Activated CD8-positive, alpha-beta memory T cell treated with anti-CD3 and anti-CD28 coated beads, Interleukin-2, amount 50 U/mL, for 1 hour (primary cell): ENCODE measurements around the gene H6PD.

Experiments
- DNase-seq: peaks from one replicate; pipeline ENCODE4 v3.0.0-alpha.2; 2020; ENCODE audit errors: extremely low read depth

The H6PD gene

DNA sequence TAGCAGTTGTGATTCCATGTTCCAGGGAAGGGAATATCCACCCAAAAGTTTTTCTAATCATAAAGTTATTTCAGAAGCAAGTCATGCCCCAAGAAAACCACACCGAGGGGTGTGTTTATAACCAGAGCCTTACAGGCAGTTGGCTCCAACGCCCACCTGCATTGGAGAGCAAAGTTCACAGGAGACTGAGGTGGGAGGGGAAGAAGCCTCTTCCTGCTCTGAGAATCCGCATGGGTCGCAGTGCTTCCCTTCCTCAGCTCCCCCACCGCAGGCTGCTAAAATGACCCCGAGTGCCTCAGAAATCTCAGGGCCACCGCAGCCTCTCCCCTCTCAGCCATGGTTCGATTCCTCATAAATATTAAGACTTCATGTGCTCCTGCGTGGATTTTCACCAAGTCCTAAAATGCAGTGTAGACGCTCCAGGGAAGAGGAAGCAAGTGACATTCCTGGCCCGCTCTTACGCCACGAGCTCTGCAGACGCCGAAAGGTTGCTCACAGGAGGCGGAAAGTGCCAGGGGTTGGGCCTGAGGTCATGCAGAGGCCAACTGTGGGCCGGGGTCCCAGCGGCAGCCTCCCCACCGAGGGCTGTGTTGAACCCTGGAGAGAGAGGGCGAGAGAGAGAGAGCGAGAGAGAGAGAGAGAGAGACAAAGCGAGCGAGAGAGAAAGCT, 44.7 kb downstream of the H6PD start:
- no peak for DNase-seq

DNA sequence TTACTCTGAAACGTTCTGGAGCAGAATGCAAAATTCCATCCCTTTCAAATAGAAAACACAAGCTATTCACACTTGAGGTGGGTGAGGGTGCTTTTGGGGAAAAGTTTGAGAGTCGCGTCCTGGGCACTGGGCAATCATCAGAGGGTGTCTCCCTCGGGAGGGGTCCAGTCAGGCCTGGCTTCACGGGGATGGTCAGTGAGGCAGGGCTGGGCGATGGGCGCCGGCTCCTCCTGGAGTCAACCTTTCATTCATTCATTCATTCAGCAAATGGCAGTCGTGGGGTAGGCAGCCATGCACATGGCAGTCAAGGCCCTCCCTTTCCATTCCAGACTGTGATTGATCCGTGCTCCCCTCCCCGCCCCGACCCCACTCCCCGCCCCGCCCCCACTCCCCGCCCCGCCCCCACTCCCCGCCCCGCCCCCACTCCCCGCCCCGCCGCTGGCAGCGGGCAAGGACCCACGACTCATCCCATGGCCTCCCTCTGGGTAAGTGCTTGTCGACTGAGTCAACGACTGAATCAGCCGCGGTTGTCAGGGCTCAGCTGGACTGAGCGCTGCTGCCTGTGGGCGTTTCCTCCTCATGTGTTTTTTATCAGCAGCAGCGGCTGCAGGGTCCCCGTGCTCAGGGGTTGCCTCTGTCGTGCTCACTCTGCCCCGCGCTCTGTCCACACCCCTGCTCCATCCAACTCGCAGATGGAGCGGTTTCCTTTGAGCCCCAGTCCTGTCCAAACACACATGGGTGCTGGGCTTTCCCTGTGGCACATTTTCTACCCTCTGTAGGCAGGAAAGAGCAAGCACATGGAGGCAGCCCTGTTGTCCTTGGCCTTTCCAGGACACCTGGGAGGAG, 45.7 kb downstream of the H6PD start:
- no peak for DNase-seq

DNA sequence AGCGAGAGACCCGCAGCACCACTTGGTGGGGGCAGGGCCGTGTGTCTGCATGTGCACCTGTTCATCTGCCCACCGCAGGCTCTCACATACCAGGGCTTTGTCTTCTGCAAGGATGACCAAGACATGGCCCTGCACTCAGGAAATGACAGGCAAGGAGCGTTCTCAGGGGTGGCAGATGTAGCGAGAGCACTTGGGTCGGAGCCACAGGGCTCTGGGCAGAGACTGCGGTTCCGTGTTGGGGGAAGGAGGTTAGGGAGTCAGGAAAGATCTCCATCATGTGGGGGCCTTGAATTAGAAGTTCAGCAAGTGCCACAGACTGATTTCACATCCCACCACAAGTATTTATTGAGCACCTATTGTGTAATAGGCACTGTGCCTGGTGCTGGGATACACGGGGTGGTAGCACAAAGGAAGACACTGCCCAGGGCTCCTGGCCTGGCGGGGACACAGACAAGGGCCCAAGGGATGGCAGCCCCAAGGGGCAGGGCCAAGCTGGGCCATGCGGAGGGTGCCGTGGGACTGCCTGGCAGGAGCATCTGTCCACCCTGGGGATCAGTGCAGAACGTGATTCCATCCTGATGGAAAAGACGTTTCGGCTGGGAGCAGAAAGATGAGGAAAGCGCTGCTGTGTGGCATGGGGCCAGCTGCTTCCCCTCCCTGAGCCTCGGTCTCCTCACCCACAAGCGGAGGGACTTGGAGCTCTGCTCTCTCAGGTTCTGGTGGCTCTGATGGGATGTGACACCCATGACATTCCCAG, 46.7 kb downstream of the H6PD start:
- no peak for DNase-seq

DNA sequence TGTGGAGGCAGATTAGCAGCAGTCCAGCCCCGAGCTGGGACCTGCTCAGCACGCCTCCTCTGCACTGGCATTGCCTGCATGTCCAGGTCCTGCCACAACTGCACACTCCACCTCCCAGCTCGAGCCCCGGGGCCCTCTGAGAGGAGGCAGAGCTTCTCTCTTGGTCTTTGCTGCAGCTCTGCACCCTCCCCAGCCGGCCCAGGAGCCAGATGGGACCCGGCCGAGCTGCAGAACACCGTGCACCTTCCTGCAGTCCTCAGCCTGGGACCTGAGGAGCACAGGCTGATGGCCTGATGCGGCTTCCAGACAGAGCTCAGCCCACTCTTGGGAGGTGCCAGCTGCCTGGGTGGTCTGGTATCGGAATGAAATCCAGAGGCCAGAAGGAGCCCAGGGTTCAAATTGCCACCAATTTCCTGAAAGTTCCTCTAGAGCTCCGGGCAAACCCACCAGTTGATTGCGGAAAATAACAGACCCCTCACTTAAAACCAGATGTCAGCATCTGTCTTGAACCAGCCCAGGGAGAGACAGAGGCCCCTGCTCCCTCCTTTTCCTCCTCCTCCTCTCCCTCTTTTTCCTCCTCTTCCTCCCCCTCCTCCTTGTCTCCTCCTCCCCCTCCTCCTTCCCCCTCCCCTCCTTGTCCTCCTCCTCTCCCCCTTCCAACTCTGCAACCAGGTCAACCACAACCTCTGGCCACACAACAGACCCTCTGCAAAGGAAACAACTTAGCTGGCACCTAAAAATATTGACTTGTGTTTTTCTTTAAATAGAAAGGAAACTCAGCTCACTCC, 47.5 kb downstream of the H6PD start:
- no peak for DNase-seq

DNA sequence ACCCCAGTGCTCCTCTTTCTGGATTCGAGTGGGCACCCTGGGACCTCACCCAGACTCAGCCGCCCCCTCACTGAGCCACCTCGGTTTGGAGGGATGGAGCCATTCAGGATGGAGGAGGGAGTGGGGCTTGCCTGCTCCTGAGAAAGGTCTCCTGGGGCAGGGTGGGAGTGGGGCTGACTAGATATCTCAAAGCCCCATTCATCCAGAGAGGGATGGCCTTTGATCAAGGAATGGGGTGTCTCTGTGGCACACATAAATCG, 48.1 kb downstream of the H6PD start:
- DNase-seq: no peak

DNA sequence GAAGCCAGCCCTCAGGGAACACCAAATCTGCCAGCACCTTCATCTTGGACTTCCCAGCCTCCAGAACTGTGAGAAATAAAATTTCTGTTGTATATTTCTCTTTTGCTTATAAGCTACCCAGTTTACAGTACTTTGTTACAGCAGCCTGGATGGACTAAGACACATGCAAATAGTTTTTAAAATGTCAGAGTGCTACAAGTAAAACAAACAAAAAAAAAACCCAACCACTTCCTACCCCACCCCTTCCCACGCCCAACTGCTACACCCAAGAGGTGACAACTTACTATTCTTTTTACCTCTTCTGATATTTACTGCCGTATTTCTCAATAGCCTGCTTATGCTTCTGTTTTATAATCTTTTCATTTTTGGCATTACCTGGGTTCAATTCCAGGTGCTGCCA, 49.5 kb downstream of the H6PD start:
- no peak for DNase-seq

DNA sequence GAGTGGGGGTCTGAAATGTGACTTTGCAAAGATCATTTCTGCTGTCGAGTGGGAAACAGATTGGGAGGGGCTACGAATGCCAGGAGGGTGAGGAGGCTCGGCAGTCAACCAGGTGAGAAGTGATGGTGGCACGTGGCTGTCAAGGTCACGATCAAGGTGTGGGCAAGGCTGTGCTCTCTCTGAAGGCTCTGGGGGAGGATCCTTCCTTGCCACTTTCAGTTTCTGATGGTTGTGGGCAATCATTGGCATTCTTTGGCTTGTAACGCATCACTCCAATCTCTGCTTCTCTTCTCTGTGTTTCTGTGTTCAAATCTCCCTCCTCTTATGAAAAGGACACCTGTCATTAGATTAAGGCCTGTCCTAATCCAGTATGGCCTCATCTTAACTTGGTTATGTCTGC, 52.0 kb downstream of the H6PD start:
- no peak for DNase-seq

DNA sequence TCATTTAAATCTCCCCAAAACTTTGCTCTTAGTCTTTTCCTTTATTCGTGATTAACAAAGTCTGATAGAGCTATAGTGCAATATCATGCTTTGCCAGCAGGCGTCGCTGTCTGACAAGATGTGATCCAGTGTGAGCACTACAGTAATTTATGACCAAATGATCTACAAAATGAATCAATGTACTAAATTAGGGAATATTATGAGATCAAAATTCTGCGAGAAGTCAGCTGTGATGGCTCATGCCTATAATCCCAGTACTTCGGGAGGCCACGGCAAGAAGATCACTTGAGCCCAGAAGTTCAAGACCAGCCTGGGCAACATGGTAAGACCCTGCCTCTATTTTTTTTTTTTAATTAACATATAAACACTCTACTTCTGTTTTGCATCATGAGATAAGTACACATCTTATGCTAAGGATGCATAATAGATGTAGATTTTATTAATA, 54.5 kb downstream of the H6PD start:
- DNase-seq: peak; percentile 47

DNA sequence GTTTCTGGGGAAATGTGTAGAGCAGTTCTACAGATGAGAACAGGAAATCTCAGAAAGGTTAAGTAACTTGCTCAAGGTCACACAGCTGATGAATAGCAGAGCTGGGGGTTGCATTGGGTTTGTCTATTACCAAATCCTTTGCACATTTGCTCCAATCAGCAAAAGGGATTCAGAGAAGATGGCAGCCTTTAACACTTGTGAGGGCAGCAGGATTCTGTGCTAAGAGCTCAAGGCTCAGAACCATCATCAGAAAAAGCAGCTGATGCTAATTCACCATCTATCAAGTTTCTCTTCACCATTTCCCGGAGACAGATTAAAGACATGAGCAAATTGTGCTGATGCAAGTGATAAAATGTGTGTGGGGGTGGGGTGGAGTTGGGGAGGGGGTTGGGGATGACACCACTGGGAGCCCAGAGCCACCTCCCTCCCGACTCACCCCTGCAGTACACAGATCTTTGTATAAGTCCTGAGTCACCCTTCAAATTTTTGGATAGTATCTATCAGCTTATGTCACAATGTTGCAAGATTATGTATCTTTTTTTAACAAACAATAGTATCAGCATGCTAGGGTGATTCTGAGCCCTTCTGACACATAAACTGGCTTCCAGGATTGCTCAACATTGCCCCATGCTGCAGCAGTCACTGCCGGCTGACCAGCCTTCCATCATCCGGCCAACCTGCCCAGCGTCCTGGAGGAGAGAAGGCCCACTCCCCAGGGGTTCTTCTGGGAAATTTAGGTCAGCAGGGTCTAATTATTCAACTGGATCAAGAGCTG, 55.3 kb downstream of the H6PD start:
- no peak for DNase-seq

DNA sequence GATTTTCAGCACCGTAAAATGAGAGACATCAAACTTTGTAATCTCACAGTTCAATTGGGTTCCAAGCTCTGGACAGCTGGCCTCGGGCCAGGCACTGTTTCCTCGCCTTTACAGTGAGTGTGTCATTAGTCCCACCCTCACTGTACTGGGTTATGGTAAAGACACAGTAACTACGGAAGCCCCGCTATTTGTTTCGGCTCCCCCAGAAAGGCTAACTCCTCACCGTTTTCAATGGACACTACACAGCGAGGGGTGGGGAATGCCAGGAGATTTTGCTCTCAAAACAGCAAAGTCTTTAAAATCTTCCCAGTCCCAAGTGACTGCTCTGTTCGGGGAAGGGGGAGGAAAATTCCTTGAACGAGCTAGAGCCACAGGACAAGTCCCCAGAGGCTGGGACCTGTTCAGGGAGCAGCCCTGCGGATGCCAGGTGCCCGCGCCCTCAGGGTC, 57.4 kb downstream of the H6PD start:
- DNase-seq: no peak

DNA sequence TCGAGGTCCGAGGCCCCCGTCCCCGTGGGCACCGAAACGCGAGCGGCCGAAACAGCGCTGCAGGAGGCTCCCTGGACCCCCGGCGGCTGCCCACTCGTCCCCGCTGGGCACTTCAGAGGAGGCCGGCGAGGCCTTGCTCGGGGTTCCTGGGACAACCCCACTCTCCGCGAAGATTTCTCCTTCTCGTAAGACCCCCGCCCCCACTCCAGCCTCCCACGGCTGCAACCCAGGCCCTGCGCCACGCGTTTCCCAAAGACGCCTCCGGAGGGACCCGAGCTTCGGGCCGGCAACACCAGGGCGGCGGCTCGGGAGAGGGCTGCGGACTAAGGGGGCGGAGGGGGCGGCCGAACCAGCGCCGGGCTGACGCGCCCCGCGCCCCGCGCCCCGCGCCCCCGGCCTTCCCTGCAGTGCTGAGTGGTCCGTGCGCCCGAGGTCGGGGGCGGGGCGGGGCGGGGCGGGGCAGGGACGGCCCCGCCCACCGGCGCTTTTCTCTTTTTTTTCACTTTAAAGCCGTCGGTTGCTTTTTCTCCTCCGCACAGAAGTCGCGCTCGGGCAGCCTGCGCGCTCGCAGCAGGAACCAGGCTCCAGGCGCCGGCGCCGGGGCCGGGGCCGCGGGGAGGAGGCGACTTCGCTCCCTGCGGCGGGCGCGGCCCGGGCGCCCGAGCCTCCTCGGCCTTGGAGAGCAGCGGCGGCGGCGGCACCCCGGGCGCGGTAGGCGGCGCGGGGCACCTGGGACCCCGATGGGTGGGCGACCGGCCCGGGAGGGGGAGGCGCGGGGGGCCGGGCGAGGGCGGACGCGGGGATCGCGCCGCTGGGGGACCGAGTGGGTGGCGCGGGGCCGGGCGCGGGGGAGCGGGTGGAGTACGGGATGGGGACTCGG, 58.0 kb downstream of the H6PD start, which contains the start of gene SPSB1:
TSS of gene SPSB1 (plus strand) at position 534 of the 880 bp plus-strand sequence. CDS start 62,998 bp downstream, outside the sequence.
- DNase-seq: no peak

DNA sequence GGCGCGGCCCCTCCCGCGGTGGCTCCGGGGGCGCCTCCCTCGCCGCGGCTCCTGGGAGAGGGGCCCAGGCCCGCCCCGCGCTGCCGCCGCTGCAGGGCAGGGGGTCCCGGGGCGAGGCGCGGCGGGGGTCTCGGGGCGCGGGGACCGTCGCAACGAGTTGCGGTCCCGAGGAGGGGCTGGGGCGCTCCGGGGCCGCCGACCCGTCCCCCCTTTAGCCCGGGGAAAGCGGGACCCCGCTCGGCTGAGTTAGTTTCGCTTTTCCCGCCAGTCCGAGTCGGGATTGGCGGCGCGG, 58.6 kb downstream of the H6PD start:
- DNase-seq: no peak

DNA sequence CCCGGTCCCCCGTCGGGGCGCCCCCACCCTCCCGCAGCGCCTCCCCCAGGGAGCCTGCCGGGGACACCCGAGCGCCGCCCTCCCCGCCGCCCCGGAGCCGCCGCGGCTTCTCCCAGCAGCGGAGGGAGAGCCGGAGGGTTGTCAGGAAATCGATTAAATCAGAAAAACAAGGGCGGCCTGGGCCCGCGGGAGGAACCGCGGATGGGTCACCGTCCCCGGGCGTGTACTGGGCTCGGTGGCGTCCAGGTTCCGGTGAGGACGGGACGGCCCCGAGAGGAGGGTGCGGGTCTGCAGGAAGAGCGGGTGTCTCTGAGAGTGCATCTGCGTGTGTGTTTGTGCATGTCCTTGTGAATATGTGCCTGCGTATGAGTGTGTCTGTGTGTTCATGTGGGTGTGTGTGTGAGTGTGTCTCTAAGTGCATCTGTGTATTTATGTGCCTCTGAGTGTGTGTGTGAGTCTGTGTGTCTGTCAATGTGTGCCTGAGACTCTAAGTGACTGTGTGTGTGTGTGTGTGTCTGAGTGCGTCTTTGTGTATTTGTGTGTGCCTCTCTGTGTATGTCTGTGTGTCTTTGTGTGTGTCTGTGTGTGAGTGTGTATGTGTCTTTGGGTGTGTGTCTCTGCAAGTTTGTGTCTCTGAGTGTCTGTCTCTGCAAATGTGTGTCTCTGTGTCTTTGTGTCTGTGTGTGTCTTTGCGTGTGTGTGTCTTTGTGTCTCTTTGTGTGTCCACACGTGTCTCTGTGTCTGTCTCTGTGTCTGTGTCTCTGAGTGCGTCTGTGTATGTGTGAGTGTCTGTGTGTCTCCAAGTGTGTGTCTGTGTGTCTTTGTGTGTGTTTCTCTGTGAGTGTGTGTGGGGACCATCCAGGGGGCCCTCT, 59.2 kb downstream of the H6PD start:
- no peak for DNase-seq

DNA sequence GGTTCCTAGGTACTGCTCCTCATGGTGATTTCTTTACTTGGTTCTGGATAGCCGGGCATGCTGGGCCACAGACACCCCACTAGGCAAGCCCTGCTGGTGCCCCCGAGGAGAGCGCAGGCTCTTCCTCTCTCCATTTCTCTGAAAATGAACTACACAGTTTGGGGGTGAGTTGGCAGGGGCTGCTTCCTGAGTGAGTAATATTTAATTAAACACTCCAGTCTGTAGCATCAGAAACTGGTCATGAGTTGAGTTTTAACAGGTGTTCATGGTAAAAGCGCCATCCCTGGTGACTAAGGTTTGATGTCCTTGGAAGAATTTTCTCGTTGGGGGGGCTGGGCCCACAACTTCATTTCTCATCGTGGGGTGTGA, 59.8 kb downstream of the H6PD start:
- DNase-seq: no peak

DNA sequence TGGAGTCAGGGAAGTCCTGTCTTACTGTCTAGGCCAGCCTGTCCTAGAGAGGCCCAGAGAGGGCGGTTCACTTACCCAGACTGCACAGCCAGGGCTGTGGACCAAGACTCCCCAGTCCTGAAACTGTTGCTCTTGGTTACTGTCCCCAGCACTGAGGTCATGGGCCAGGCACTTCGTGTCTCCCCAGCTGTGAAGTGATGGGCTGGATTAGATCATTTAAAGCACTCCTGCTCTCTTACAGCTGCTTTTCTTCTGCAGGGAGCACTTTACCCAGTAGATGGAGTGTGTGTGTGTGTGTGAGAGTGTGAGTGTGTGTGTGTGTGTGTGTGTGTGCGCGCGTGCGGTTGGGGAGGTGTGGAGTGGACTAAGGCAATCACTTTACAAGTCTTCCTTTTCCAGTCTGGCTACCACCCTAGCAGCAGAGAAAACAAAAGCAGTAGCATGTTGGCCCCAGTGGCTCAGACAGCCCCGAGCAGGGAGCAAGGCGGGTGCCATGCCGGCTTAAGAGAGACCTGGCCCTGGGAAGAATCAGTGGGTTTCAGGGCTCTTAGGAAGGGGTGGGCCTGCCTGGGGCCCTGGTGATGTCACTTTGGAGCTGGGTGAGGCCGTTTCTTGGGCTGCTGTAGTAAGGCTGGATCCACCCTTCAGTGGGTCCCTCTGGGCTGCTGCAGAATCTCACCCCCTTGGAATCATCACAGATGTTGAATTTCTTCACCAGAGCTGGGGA, 60.5 kb downstream of the H6PD start:
- DNase-seq: no peak

DNA sequence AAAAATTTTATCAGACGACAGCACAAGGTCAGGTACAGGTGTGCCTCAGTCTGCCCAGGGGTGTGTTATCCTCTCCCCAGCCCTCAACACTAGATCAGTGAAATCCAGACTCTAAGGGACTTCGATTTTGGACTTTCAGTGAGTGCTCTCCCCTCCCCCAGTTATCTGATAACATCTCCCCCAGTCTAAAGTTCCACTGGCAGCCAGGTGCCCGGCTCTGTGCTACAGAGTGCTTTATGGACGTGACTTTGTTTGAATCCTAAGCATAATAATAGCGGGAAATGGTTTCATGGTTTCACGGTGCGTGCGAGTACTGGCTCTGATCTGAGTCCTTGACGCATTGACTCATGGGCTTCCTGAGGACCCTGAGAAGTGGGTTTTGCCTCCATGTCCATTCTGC, 61.3 kb downstream of the H6PD start:
- no peak for DNase-seq

DNA sequence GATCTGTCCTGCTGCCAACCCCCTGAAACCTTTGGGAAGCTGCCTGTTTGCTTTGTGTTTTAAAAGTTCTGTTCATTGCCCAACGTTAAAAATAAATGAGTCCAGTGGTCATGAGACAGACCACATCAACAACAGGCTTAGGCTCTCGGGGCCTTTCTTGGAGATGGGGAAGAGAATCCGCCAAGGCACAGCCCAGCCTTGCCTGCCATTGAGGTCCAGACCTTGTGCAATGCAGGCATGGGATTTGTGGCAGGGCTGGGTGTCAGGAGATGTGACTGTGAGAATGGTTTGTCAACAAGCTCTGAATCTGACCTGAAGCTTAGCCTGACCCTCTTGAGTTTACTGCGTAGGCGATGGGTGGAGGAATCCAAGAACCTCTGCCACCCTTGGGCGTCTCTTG, 62.3 kb downstream of the H6PD start:
- no peak for DNase-seq

DNA sequence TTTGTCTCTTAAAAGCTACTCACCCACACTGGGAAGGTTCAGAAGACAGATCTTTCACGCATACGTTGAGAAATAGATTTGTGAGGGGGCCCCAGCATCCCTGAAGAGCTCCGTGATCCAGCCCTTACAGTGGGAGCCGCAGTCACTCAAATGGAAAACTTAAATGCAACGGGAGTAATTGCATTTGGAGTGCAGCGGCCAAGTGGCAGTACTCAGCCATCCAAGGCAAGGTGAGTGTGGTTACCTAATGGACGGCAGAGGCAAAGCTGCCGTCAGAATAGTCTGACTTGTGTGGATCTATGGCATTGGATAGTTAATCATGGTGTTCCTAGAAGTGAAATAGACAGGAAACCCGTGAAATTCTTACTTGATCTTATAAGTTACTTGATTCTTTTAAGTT, 63.3 kb downstream of the H6PD start:
- no peak for DNase-seq

DNA sequence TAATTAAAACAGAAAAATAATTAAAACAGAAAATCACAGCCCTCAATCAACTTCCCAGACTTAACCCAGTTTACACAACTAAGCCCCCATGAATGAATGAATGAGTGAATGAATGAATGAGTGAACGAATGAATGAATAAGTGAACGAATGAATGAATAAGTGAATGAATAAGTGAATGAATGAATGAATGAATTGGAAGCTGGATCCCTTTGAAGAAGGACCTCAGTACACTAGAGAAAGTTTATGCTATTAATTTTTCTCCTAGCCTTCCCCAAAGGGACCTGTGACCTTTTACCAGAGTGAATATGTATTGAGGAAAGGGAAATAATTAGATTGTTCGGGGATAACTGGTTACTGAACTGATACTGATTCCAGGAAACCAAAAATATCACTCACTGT, 63.7 kb downstream of the H6PD start:
- DNase-seq: no peak
